Measurements from ENCODE around the gene IGF2BP2. TPM values are rescaled to one million over a fixed set of nuclear protein-coding genes. Genes with fewer than 3 reads are reported as not detected.

The IGF2BP2 gene
- total and polyA plus RNA-seq, 9 of the 15 experiments (the other 6 are each of a cell fraction or from before 2014, with no cell fraction given): 3.2 to 59.6 (median 30.5) TPM

GRCh38 chr3:185677146-185677829 lies 147.6 kb downstream of the IGF2BP2 start:
- H3K9ac ChIP-seq (ENCODE audit: insufficient read depth in 1 of 2, low read depth in 2 of 2, low read length in 2 of 2): no peak overlapping the region
- H3K36me3 ChIP-seq (ENCODE audit: control insufficient read depth, insufficient read depth, low read length): peaks cover 64% of the 10 kb centered on the region
- no TSS peak for BruUV-seq (replicated peaks)
- no peaks in the 10 kb centered on the region for H4K20me1 ChIP-seq (replicated peaks; ENCODE audit: control insufficient read depth, insufficient read depth, low read length)
- H3K4me2 ChIP-seq (ENCODE audit: insufficient read depth, low read length): no peak overlapping the region
- no peaks in the 10 kb centered on the region for H3K9me1 ChIP-seq (ENCODE audit: control insufficient read depth, insufficient read depth, low read length)
- H3K4me1 ChIP-seq (replicated peaks in 1 of 2; ENCODE audit: control insufficient read depth in 2 of 2, insufficient read depth in 2 of 2, low read length in 2 of 2): no peaks in the 10 kb centered on the region
- no peaks in the 10 kb centered on the region for H3K27me3 ChIP-seq (ENCODE audit: control insufficient read depth in 2 of 2, insufficient read depth in 2 of 2, low read length in 2 of 2)
- FAIRE-seq (peak; percentile 84), DNase-seq (ENCODE audit: extremely low read depth in 1 of 4, low spot score in 3 of 4) (peak; percentile 57 to 68 (median 62)), ATAC-seq (peak; percentile 92)
- ChIA-PET CTCF (ENCODE audit: low intra/inter-chr PET ratio) (interaction anchor here (0.7 to 1.0 kb wide), 3 partner anchors 17 to 1239 kb away, joined by 3 to 4 read pairs (median 3); no protein-coding TSS in a partner anchor), POLR2A (interaction anchor here (0.5 to 1.6 kb wide), 7 partner anchors 17 to 205 kb away, joined by 3 to 5 read pairs (median 3); no protein-coding TSS in a partner anchor)
- intact Hi-C loops (cut with micrococcal nuclease): loop anchor here (5.0 kb wide), 1 partner anchor 90 kb away; no protein-coding TSS in a partner anchor
- no peak overlapping the region for H3K4me3 ChIP-seq
- H2AFZ ChIP-seq (ENCODE audit: low read depth, low read length): no peak overlapping the region
- no peak overlapping the region for H3K27ac ChIP-seq (ENCODE audit: extremely low read depth, low read depth, low read length)
- H3K79me2 ChIP-seq (ENCODE audit: control insufficient read depth, insufficient read depth, low read length): no peaks in the 10 kb centered on the region
- 0 out of 2 replicates have a peak, but pooled peaks cover 4% of the 10 kb centered on the region for H3K9me3 ChIP-seq (replicated peaks; ENCODE audit: control insufficient read depth, insufficient read depth, low read depth, low read length)
- in situ Hi-C loops (cut with MboI): no loop called here
- WGBS (ENCODE audit: insufficient coverage, low coverage, missing lambda C conversion rate): 100% methylated on average over 1 of the region's 1 CpG
- no peak for TF ChIP-seq TAF9B (IDR thresholded peaks at IDR 0.05; ENCODE audit: partially characterized antibody)
- no peak for TF ChIP-seq CREB3 (tag; conservative IDR thresholded peaks at IDR 0.05; ENCODE audit: low read depth)
- no peak for TF ChIP-seq ZBTB2 (IDR thresholded peaks at IDR 0.05)
- TF ChIP-seq RCOR1 (IDR thresholded peaks at IDR 0.05; ENCODE audit: borderline replicate concordance in 1 of 2, low read depth in 2 of 2, low read length in 2 of 2): no peak
- no peak for TF ChIP-seq GABPB1 (CRISPR knock-in tag; IDR thresholded peaks at IDR 0.05)
- no peak for TF ChIP-seq SIN3B (IDR thresholded peaks at IDR 0.05; ENCODE audit: low read depth)
- TF ChIP-seq ZNF589 (CRISPR knock-in tag; IDR thresholded peaks at IDR 0.05; ENCODE audit: low read depth): no peak
- TF ChIP-seq NFXL1 (CRISPR knock-in tag; IDR thresholded peaks at IDR 0.05): no peak
- TF ChIP-seq TFAM (CRISPR knock-in tag; conservative IDR thresholded peaks at IDR 0.05): no peak
- no peak for TF ChIP-seq SUPT5H (IDR thresholded peaks at IDR 0.05)
- TF ChIP-seq BRD9 (IDR thresholded peaks at IDR 0.05; ENCODE audit: low read depth, partially characterized antibody): no peak
- no peak for TF ChIP-seq ZEB2 (IDR thresholded peaks at IDR 0.05)
- no peak for TF ChIP-seq CEBPZ (IDR thresholded peaks at IDR 0.05; ENCODE audit: borderline replicate concordance, low read depth, low read length)
- no peak for TF ChIP-seq ZNF79 (CRISPR knock-in tag; IDR thresholded peaks at IDR 0.05; ENCODE audit: low read depth)
